ENCODE measurements around the gene EVPL. TPM values are rescaled to one million over a fixed set of nuclear protein-coding genes. Genes with fewer than 3 reads are reported as not detected.

EVPL gene
- polyA plus RNA-seq, 3 donors = not detected

- peaks cover 27 to 28% of the 10 kb centered on the region in 2 donors for H3K4me1 ChIP-seq (ENCODE audit: control insufficient read depth in 1 of 2, insufficient read depth in 2 of 2, low read length in 2 of 2)
- no peak overlapping the region for H3K4me3 ChIP-seq (replicated peaks in 1 of 3; ENCODE audit: low read depth in 2 of 3, low read length in 3 of 3)
- H4K20me1 ChIP-seq (ENCODE audit: insufficient read depth, low read length) = peaks cover 50% of the 10 kb centered on the region
- H3K36me3 ChIP-seq (replicated peaks in 1 of 2; ENCODE audit: control insufficient read depth in 1 of 2, insufficient read depth in 2 of 2, low read length in 2 of 2) = peaks cover 62 to 96% of the 10 kb centered on the region in 2 donors
- no peak overlapping the region for H3K9ac ChIP-seq (ENCODE audit: insufficient read depth, low read length, poor library complexity, severe bottlenecking)
- Mint-ChIP-seq H3K9me3 (peaks cover 0 to 4% (median 0%) of the 10 kb centered on the region in 7 donors), H3K27me3 (ENCODE audit: low read depth in 3 of 3) (no peaks in the 10 kb centered on the region), H3K36me3 (peaks cover 65 to 95% of the 10 kb centered on the region in 2 donors), H3K27ac (no peak overlapping the region), H3K4me3 (no peak overlapping the region), H3K4me1 (peaks cover 28% of the 10 kb centered on the region)
- H3K27me3 ChIP-seq (ENCODE audit: control insufficient read depth in 2 of 2, insufficient read depth in 2 of 2, low read length in 2 of 2) = no peaks in the 10 kb centered on the region
- no peak overlapping the region for H3K27ac ChIP-seq (ENCODE audit: low read depth in 1 of 2, low read length in 2 of 2)
- TF ChIP-seq CTCF (IDR thresholded peaks at IDR 0.05) = no peak
- no peaks in the 10 kb centered on the region for H3K9me3 ChIP-seq (replicated peaks in 1 of 2; ENCODE audit: control insufficient read depth in 1 of 2, insufficient read depth in 1 of 2, low read length in 2 of 2)
- H3K79me2 ChIP-seq (ENCODE audit: insufficient read depth, low read length) = peaks cover 9% of the 10 kb centered on the region
- WGBS (ENCODE audit: insufficient coverage) = 95% methylated on average over 2 of the region's 11 CpGs
- intact Hi-C loops (cut with micrococcal nuclease) = no loop called here
- H3K4me2 ChIP-seq (replicated peaks; ENCODE audit: extremely low read depth, low read length, poor library complexity, severe bottlenecking) = no peak overlapping the region
- no peak for DNase-seq
- no peak overlapping the region for H2AFZ ChIP-seq (ENCODE audit: insufficient read depth, low read depth, low read length, poor library complexity, severe bottlenecking)
Observed at GRCh38 chr17:76050538-76051467, 23.7 kb upstream of the EVPL start.

- Mint-ChIP-seq H3K4me1 (peaks cover 28% of the 10 kb centered on the region), H3K9me3 (peaks cover 0 to 4% (median 0%) of the 10 kb centered on the region in 7 donors), H3K4me3 (no peak overlapping the region), H3K27me3 (ENCODE audit: low read depth in 3 of 3) (no peaks in the 10 kb centered on the region), H3K36me3 (peaks cover 72 to 95% of the 10 kb centered on the region in 2 donors), H3K27ac (peak overlapping the region in 3 of 7 donors; percentile 5 to 43 (median 38))
- Histone ChIP-seq H3K9me3 (replicated peaks in 1 of 2; ENCODE audit: control insufficient read depth in 1 of 2, insufficient read depth in 1 of 2, low read length in 2 of 2) (no peaks in the 10 kb centered on the region), H3K4me2 (replicated peaks; ENCODE audit: extremely low read depth, low read length, poor library complexity, severe bottlenecking) (no peak overlapping the region), H3K27me3 (ENCODE audit: control insufficient read depth in 2 of 2, insufficient read depth in 2 of 2, low read length in 2 of 2) (no peaks in the 10 kb centered on the region), H3K27ac (ENCODE audit: low read depth in 1 of 2, low read length in 2 of 2) (peak overlapping the region in 1 of 2 donors; percentile 26), H3K4me1 (ENCODE audit: control insufficient read depth in 1 of 2, insufficient read depth in 2 of 2, low read length in 2 of 2) (peaks cover 27 to 28% of the 10 kb centered on the region in 2 donors), H2AFZ (ENCODE audit: insufficient read depth, low read depth, low read length, poor library complexity, severe bottlenecking) (no peak overlapping the region), H3K79me2 (ENCODE audit: insufficient read depth, low read length) (peaks cover 9% of the 10 kb centered on the region), H3K36me3 (replicated peaks in 1 of 2; ENCODE audit: control insufficient read depth in 1 of 2, insufficient read depth in 2 of 2, low read length in 2 of 2) (peaks cover 68 to 96% of the 10 kb centered on the region in 2 donors), H4K20me1 (ENCODE audit: insufficient read depth, low read length) (peaks cover 50% of the 10 kb centered on the region), H3K4me3 (replicated peaks in 1 of 3; ENCODE audit: low read depth in 2 of 3, low read length in 3 of 3) (no peak overlapping the region), H3K9ac (ENCODE audit: insufficient read depth, low read length, poor library complexity, severe bottlenecking) (no peak overlapping the region)
- no peak for DNase-seq
- intact Hi-C loops (cut with micrococcal nuclease) = no loop called here
- TF ChIP-seq CTCF (IDR thresholded peaks at IDR 0.05) = no peak
- WGBS (ENCODE audit: insufficient coverage) = 75% methylated on average over 14 of the region's 15 CpGs
Observed at GRCh38 chr17:76049836-76050537, 22.9 kb upstream of the EVPL start.

All from CD14-positive monocyte (primary cell).